GM12875 (cell line): ENCODE measurements around the gene UACA.

Source experiments
- H3K4me3 ChIP-seq: one replicate; pipeline ENCODE4 v1.5.1; 2011; ENCODE audit warnings: low read depth, low read length, control low read depth
- TF ChIP-seq, protein P1 (sequence below): IDR thresholded peaks from 2 replicates; pipeline ENCODE4 v1.5.1; 2011; ENCODE audit warnings: low read depth, mild to moderate bottlenecking, control low read depth, inconsistent platforms, low read length, moderate library complexity, borderline replicate concordance; ENCODE audit not compliant: insufficient read depth

UACA gene

DNA sequence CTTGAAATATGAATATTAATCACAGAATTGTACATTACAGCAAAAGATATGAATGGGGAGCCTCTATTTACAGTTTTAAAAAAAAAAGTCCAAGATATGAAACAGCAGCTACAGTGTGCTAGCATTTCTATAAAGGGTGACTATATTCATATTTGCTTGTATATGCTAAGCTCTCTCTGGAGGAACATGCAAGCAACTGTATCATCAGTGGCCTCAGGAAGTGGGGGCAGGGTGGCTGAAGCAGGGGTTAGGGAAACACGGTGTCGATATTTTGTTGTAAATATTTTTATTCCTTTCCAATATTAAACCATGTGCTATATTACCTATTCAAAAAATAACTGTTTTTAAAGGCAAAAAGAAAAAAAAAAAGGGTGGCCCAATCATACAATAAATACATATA, 2.3 kb downstream of the UACA start:
- TF ChIP-seq, protein P1, sequence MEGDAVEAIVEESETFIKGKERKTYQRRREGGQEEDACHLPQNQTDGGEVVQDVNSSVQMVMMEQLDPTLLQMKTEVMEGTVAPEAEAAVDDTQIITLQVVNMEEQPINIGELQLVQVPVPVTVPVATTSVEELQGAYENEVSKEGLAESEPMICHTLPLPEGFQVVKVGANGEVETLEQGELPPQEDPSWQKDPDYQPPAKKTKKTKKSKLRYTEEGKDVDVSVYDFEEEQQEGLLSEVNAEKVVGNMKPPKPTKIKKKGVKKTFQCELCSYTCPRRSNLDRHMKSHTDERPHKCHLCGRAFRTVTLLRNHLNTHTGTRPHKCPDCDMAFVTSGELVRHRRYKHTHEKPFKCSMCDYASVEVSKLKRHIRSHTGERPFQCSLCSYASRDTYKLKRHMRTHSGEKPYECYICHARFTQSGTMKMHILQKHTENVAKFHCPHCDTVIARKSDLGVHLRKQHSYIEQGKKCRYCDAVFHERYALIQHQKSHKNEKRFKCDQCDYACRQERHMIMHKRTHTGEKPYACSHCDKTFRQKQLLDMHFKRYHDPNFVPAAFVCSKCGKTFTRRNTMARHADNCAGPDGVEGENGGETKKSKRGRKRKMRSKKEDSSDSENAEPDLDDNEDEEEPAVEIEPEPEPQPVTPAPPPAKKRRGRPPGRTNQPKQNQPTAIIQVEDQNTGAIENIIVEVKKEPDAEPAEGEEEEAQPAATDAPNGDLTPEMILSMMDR, result no peak
- H3K4me3 ChIP-seq, result no peak overlapping the region

DNA sequence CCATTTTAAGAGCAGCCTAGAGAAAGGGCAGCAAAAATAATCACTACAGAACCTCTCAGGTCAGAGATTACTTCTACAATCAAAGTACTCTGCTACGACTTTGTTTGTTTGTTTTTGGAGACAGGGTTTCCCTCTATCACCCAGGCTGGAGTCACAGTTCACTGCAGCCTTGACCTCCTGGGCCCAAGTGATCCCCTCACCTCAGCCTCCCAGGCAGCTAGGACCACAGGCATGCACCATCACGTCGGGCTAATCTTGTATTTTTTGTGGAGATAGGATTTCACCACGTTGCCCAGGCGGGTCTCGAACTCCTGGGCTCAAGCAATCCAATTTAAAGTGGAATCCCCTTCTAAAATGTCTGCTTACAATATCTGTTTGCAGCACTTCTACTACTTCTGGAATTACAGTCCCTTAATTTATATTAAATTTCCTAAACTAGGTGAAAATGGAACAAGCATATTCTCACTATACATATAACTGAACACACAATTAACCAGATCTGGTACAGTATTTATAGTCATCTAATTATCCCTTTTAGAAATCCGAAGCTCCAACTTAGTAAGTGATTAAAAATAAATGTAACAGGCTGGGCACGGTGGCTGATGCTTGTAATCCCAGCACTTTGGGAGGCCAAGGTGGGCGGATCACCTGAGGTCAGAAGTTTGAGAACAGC, 4.4 kb downstream of the UACA start:
- TF ChIP-seq, protein P1, result no peak
- H3K4me3 ChIP-seq, result no peak overlapping the region

GRCh38 chr15:70757627-70758026, 5.7 kb downstream of the UACA start:
- TF ChIP-seq, protein P1, result no peak
- H3K4me3 ChIP-seq, result no peak overlapping the region

DNA sequence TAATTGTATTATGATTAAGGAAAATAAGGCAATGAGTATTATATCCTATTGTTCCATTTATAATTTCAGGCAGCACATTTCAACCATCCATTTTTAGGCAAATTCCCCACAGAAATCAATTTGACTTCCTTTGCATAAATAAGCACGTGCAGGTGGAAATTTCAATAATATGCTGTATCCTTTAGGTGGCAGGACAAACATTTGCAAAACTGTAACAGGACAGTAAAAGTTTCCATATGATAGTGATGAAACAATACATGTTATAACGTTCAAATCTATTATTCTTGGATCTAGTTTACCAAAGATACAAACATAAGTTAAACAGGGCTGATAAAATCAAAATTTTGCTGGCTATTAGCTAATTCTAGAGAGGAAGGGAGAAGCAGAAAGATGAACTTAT, 8.5 kb downstream of the UACA start:
- no peak overlapping the region for H3K4me3 ChIP-seq
- TF ChIP-seq, protein P1, result no peak

DNA sequence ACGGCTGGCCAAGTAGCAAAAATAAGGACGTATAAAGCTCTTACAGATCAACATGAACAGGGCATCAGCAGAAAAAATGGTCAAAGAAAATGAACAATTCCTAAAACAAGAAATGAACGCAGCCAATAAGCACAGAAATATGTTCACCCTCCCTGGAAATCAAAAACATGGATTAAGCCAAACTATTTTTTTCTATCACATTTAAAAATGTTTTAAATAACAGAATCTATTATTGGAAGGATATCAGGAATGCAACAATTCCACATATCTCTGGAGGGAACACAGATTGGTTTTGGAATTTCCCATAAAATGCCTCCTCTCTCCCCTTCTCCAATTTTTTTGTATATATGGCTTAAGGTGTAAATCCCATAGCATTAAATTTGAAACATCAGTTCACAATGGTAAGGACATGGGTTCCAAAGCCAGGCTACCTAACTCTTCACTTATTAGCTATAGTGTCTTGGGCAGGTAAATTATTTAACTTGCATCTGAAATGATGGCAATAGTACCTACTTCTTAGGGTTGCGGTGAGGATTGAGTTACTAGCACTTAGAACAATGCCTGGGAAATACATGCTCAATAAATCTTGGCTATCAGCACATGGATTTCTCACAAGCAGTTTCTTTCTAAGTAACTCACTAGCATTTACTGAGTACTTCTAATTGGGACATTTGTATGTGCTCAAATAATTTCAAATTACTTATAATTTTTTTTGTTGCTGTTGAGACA, 10.1 kb downstream of the UACA start:
- TF ChIP-seq, protein P1, result no peak
- H3K4me3 ChIP-seq, result no peak overlapping the region

DNA sequence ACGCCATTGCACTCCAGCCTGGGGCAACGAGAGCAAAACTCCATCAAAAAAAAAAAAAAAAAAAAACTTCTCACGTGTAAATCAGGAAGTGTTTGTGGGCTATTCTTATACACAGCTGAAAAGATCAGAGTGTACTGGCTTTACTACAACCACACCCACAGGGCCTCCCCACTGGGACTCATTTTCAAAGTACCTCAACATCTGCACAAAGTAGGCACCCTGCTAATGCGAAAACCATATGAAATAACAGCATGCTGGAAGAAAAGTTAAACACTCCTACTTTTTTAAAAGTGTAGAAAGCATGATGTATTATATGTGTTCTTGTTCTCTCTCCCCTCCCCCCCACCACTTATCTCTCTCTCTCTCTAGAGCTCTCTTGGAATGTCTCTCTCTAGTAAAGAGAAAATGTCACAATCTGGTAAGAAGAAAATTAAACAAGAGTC, 11.1 kb downstream of the UACA start:
- no peak overlapping the region for H3K4me3 ChIP-seq
- TF ChIP-seq, protein P1, result no peak
